HG03025 (cell line): ENCODE measurements around the gene DOCK1.

Experiments
- ATAC-seq: cut with Tn5 transposase; IDR thresholded peaks from one replicate; pipeline ENCODE4 v1.9.1; 2021; ENCODE audit warnings: mild to moderate bottlenecking, moderate library complexity; ENCODE audit not compliant: unreplicated experiment, low FRiP score

DOCK1 gene

GRCh38 chr10:126948355-126949160, 43.3 kb downstream of the DOCK1 start:
- ATAC-seq, result no peak

DNA sequence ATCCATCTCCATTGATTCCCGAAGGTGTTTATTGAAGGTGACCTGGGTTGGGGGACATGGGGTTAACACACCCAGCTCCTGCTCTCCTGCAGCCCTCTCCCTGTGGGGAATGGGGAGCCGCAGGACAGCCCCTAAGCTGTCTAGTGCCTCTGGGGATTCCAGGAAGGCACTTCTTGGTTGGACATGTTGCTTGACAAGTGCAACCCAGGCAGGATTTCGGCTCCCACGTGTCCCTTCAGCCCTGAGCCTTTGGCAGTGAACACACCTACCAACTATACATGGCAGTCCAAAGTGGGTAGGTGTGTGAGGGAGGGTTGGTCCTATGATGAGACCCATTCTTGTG, 43.9 kb downstream of the DOCK1 start:
- ATAC-seq, result no peak

DNA sequence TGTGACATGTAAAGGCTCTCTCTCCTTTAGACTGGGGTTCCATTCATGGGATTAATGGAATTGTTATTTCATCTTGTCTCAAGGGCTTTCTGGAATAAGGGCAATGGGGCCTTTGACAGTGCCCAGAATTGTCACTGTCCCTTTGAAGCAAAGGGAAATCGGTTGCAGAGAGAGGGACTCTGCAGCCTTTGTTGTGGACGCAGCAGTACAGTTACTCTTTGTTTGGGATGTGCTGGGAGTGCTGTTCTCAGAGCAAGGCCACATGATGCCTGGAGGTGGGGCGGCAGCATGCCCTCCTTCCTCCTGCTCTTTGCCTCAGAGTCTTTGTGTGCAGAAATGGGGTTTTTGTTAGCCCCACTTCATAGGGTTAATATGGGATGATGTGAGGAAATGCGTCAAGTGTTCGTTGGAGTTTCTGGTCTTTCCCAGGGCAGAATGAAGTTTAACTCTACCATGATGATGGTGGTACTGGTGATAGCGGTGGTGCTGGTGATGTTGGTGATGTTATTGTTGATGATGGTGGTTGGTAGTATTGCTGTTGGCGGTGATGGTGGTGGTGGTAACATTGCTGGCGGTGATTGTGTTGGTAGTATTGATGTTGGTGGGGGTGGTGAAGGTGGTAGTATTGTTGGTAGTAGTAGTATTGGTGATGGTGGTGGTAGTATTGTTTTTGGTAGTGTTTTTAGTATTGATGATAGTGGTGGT, 45.3 kb downstream of the DOCK1 start:
- no peak for ATAC-seq

- ATAC-seq, result no peak
Measured at GRCh38 chr10:126953886-126954285, 48.7 kb downstream of the DOCK1 start.

GRCh38 chr10:126955396-126955795, 50.2 kb downstream of the DOCK1 start:
- ATAC-seq, result no peak

DNA sequence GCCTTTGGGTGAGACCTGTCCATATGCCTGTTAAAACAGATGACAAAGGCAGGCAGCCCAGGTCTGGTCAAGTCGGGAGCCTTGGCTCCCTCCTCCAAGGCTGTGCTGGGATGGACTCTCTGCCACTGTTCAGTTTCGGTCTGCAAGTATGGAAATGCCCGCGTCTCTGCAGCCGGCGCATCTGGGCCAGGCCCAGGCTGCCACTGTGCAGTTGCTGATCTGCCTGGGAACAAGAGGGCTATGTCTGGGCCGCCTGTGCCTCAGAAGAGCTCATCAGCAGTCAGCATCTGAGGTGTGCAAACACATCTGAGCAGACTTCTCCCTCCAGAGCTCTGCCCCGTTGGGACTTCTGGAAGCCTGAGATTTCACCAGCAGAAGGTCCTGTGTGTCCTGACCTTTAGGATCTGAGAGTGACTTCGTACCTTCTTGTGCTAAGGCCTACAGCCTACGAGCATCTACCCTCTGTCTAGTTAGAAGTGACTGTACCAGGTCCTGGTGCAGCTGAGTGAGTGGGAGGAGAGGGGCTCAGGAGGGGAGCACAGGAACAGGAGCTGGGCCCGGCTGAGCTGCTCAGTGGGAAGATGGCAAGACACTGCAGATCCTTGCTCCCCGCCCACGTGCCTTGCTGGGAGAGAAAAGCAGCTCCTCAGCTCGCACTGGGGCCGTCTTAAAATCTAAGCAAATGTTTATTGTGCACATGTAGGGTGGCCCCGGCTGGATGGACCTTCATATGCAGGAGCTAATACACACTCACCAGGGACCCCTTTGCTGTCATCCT, 50.9 kb downstream of the DOCK1 start:
- ATAC-seq, result no peak

DNA sequence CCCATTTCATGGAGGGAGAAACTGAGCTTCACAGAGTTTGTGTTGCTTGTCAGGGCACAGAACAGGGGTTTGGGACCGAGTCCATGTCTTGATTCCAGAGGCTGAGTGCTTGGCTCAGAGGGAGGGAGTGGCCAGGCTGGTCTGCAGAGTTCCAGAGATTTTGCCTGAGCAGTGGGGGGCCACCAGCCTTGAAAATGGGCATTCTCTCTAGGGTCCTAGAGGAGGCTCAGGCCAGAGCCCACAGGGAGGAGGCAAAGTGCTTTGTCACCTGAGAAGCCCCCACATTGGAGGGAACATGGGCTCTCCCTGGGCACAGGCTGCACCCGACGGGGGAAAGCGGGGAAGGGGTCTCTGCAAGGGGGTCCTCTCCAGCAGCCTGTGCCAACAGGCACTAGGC, 51.5 kb downstream of the DOCK1 start:
- ATAC-seq, result no peak

DNA sequence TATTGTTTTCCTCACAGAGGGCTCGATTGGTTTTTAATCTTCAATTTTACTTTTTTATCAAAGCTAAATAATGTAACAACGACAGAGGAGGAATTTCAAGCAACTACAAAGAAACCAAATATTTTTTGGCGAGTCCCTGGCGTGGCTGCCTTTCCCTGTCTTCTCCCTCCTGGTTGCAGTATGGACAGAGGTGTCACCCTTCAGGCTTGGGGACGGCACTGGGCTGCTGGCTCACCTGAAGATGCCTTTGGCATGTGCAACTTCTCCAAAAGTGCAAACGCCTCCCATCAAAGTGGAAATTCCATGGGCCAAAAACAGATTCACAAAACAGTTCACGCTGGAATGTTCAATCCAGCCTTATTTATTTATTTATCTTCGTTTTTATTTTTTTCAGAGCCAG, 51.9 kb downstream of the DOCK1 start:
- no peak for ATAC-seq

GRCh38 chr10:126959431-126959830, 54.2 kb downstream of the DOCK1 start:
- no peak for ATAC-seq

DNA sequence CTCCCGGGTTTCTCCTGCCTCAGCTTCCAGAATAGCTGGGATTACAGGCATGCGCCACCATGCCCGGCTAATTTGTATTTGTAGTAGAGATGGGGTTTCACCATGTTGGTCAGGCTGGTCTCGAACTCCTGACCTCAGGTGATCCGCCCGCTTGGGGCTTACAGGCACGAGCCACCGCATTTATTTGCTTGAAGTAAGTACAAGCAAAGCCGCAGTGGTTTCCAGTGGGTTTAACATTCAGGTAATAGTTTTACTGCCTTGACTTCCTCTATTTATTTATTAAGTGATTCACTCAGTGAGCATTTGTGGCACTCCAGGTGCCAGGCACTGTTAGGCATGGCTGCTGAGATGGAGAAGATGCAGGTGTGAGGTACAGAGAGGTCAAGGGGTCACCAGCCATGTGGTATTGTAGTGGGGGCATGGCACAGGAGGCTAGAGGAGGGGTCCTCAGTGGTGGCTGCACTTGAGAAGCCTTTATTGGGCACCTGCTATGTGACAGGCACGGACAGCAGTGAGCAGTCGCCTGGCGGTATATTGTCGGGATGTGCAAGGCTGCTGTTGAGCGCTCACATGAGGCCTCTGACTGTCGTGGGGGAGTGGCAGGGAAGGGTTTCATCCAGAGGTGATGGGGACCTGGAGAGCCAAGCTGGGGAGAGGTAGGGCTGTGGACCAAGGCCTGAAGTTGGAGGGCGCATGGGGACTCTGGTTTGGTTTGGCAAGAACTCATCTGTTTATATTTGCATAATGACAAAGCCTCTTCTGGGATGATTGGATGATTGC, 54.9 kb downstream of the DOCK1 start:
- no peak for ATAC-seq

DNA sequence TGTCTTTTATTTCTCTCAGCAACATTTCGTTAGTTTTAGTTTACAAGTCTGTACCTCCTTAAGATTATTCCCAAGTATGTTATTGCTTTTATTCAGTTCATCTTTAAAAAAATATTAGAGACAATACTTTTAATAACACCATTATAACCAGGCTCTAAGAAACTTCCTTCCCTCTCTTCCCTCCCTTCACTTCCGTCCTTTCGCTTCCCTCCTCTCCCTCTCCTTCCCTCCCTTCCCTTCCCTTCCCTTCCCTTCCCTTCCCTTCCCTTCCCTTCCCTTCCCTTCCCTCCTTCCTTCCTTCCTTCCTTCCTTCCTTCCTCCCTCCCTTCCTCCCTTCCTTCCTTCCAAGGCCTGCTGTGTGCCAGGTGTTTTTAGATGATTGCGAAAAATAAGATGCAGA, 58.1 kb downstream of the DOCK1 start:
- no peak for ATAC-seq

- ATAC-seq, result no peak
Measured at GRCh38 chr10:126964190-126964589, 59.0 kb downstream of the DOCK1 start.

DNA sequence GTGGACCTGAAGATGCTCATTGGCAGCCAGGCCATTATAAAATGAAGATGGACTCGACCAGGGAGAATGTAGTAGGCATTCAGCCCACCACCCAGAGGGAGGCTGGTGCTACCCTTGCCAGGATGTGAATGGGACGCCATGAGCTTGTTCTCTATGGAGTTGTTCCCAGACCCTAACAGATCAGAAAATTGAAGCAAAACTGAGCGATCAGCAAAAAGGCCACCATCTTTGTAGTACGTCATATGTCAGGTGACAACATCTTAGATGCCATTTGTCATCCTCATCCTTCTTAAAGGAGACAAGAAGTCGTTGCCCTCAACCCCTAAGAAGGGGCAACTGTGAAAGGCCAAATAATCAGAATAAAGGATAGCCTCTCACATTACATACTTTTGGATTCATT, 61.7 kb downstream of the DOCK1 start:
- ATAC-seq, result no peak

- no peak for ATAC-seq
Measured at GRCh38 chr10:126969310-126969709, 64.1 kb downstream of the DOCK1 start.

GRCh38 chr10:126972635-126973414, 67.6 kb downstream of the DOCK1 start:
- no peak for ATAC-seq

DNA sequence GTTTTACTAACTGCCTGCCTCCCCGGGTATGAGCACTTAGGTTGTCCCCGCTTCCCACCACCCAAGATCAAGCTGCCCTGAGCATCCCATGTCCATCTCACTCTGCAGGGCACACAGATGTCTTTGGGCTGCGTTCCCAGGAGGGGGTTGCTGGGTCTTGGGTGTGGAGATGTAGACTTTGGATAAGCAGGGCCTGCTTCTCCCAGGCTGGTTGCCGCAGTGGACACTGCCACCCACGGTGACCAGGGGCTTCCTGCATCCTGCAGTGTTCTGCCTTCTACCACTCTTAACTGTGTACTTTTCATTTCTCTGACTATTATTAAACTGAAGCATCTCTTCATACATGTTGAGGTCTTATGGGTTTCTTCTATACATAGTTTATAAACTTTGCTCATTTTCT, 70.0 kb downstream of the DOCK1 start:
- ATAC-seq, result no peak

GRCh38 chr10:126977216-126977615, 72.0 kb downstream of the DOCK1 start:
- ATAC-seq, result no peak

GRCh38 chr10:126979311-126979710, 74.1 kb downstream of the DOCK1 start:
- ATAC-seq, result no peak

DNA sequence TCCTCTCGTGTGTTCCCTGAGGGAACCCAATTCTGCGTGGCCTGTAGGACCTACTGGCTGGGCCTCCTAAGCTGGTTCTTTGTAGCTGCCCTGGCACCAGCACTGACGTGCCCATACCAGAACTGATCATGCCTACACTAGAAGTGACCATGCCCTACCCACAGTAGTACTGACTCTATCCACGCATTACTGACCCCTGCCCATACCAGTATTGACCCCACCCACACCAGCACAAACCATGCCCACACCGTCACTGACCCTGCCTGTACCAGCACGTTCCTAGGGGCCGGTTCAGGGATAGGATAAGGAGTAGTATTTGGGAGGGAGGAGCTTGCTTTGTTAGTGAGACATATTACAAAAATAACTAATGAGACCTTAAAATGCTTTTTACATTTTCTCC, 88.0 kb downstream of the DOCK1 start:
- ATAC-seq, result no peak
